AG08395 (cell line): Measurements from ENCODE around the gene TRMU.

ENCODE experiments used
- DNase-seq: peaks from one replicate; pipeline ENCODE4 v3.0.0; 2012; ENCODE audit warnings: mixed read lengths, low spot score

The TRMU gene

GRCh38 chr22:46335201-46336118 lies at the start of gene TRMU:
TSS of gene TRMU (plus strand) at chr22:46335714. CDS start at chr22:46335765, 51 bp downstream.
- DNase-seq, result peak; percentile 98

GRCh38 chr22:46286006-46286405 lies 49.5 kb upstream of the TRMU start:
- no peak for DNase-seq

DNA sequence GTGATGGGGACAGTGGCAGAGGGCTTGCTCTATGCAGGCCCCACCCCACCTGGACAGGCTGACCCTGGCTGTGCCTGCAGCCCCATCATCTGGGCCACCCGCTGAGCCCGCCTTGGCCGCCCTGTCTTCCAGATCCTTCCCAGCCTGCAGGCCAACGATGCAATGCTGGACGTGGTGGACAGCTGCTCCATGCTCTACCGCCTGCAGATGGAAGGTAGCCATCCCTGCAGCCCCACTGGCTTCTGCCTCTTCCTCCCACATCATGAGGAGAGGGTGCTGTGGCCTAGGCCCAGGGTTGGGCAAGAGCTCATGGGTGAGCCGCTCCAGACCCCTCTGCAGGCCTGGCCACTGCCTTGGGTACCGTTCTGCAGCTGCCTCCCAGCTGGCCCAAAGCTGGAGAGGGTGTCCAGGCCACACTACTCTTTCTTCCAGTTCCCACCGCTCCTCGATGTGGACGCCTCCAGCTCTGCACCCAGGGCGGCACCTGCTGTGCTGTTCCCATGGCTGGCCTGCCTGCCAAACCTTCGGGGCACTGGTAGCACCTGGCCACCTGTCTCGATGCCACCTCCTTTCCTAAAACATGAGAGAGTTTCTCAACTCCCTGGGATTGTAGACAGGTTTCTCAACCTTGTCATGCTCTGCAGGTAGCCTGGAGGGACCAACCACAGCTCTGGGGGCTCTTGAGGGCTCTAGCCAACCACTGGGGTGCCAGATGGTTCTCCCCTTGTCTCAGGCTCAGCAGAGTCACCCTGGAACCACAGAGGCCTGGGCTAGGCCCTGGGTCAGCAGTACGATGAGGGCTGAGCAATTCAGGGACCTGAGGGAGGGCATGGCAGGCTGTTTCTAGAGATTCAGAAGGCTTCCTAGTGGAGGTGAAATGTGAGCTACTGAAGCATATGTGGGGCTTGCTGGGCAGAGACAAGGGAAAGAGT lies 48.3 kb upstream of the TRMU start:
- no peak for DNase-seq

- no peak for DNase-seq
Observed at GRCh38 chr22:46287873-46288751, 47.4 kb upstream of the TRMU start.

DNA sequence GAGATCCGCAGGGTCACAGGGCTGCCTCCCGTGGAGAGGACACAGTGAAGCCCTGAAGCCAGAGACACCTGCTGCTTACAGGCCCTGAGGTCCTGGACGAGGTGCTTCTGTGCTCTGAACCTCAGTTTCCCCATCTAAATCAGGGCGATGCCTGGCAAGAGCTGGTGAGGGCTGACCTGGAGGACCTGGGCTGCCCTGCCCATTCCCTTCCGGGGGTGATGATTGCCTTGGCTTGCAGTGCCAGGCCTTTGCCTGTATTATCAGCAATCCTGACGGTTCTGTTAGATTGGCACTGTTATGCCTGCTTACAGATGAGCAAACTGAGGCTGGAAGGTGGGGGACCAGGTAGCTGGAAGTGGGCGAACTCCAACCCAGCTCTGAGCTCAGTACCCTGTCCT lies 46.7 kb upstream of the TRMU start:
- no peak for DNase-seq

- no peak for DNase-seq
Observed at GRCh38 chr22:46289244-46289891, 46.1 kb upstream of the TRMU start.

DNA sequence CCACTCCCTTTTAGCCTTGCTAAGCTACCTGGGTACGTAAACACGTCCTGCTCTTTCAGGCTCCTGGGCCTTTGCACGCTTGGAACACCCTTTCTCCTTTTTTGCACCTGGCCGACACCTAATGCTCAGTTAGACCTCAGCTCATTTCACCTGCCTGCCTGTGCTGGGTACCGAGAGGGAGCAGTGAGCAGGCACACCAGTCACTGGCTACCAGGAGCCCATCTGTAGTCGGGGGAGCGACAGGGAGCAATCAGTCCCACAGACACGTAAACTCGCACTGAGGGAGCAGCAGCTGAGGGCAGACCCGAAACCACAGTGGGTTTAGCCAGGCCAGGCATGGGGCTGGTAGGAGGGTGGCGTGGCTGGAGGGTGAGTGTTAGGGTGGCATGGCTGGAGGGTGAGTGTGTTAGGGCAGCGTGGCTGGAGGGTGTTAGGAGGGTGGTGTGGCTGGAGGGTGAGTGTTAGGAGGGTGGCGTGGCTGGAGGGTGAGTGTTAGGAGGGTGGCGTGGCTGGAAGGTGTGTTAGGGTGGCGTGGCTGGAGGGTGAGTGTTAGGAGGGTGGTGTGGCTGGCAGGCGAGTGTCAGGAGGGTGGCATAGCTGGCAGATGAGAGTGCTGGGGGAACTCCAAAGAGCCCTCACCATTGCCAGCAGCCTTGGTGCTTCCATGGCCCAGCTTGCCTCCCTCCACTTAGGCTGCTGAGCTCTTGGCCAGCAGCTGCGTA lies 45.2 kb upstream of the TRMU start:
- no peak for DNase-seq

DNA sequence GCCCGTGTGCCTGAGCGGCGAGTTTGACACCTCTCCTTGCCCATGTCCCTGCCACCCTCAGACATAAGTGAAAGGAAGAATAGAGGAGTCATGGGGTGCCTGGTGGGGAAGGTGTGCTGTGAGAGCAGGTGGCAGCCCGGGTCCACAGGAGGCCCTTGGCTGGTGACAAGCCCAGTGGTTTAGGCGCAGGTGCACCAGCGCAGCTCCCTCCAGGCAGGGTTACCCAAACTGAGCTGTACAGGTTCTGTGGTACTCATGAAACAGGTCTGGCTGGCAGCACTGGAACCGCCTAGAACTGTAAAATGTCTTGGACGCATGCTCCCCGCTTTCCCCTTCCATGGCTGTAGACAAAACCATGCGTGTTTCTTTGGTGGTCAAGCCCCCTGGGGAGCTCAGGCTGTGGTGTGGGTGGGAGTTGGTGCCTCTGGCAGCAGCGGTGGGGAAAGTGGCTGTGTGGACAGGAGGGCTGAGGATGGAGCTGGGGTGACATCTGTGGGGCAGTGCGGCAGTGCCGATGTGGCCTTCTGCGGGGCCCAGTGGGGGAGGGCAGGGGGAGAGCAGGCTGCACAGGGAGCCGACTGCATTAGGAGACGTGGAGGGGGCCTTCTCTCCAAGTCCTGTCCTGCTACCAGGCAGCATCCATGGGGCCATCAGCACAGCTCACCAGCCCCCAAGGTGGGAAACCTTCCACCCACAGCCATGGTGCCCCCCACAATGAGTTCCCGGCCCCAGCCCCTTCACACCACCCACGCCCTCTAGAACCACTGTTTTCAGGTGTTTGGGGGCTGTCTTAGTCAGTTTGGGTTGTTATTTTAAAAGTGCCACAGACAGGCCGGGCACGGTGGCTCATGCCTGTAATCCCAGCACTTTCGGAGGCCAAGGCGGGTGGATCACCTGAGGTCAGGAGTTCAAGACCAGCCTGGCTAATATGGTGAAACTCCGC lies 44.4 kb upstream of the TRMU start:
- no peak for DNase-seq

DNA sequence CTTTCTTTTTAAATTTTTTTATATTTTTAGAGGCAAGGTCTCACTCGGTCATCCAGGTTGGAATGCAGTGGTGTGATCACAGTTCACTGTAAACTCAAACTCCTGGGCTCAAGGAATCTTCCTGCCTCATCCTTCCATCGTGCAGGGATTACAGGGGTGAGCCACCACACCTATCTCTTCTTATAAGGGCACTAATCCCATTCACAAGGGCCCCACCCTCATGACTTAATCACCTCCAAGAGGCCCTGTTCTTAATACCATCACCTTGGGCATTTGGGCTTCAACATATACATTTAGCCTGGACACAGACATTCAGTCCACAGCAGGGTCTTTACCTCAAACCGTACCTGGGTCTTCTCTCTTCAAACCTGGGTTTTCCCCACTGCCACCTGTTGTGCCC lies 43.3 kb upstream of the TRMU start:
- DNase-seq, result no peak

- no peak for DNase-seq
Observed at GRCh38 chr22:46292732-46293131, 42.8 kb upstream of the TRMU start.

- DNase-seq, result peak; percentile 93
Observed at GRCh38 chr22:46293577-46294260, 41.8 kb upstream of the TRMU start.

DNA sequence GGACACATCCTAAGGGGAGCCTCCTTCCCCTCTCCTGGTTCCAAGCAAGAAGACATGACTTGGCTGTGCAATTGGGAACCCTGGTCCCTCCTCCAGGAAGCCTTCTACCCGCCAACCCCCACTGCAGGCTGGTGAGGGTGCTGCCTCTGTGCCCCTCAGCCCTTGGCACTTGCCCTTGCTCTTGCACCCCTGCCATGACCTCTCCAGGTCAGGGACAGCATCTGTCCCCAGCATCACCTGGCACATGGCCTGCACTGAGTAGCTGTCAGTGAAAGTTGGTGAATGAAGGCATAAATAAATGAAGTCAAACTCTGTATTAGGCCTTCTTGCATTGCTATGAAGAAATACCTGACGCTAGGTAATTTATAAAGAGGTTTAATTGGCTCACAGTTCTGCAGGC lies 40.7 kb upstream of the TRMU start:
- no peak for DNase-seq

DNA sequence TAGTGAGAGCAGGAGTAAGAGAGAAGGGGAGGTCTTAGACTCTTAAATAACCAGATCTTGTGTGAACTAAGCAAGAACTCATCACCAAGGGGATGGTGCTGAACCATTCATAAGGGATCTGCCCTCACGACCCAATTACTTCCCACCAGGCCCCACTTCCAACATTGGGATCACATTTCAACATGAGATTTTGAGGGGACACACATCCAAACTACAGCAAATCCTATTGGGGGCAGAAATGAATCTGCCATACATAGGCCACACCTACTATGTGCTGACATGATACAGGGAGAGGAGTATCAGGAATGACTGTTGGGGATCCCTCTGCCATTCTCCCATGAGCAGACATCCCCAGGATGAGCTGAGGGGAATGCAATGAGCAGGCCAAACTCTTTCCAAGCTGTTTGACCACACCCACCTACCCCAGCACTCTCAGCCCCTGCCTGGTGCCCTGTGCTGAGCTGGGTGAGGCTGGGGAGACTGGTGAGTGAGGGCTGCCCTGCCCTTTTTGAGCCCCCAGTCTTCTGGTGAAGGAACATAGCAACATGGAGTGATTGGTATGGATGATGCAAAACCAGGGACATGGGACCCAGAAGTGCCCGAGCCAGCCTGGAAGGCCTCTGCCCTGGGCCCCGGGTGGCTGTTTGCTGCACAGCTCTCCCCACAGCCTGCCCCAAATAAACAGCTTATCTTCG lies 40.1 kb upstream of the TRMU start:
- DNase-seq, result no peak

- peak; percentile 100 for DNase-seq
Observed at GRCh38 chr22:46296257-46297150, 39.0 kb upstream of the TRMU start, which contains the start of gene GTSE1. TSS of gene GTSE1 (plus strand) at chr22:46296870. CDS start at chr22:46297401, 531 bp downstream.

DNA sequence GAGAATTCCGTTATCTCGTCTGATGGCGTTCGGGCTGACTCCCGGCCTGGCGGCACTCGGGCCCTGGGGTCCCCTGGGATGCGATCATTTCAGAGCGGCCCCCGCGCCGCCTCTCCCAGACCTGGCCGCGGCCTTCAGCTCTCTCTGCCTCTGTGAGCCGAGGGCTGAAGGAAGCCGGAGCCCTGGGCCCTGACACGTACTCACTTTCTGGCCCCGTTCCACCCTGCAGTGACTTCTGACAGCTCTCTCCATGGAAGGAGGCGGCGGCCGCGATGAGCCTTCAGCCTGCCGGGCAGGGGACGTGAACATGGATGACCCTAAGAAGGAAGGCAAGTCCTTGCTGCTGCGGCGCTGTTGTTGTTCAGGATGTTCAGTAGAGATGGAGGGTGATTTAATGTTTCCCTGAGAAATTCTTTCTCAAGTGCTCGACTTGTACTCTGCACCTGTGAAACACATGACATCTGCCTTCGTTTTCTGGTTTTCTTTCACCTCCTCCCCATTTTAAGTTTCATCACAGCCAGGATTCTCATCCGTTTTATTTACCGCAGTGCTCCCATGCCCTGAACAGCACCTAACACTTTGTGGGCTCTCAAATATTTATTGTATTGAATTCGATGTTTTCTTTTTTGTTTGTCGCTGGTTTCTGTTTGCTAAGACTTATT lies 38.2 kb upstream of the TRMU start:
- DNase-seq, result peak; percentile 30

- DNase-seq, result no peak
Observed at GRCh38 chr22:46299101-46299500, 36.4 kb upstream of the TRMU start.

DNA sequence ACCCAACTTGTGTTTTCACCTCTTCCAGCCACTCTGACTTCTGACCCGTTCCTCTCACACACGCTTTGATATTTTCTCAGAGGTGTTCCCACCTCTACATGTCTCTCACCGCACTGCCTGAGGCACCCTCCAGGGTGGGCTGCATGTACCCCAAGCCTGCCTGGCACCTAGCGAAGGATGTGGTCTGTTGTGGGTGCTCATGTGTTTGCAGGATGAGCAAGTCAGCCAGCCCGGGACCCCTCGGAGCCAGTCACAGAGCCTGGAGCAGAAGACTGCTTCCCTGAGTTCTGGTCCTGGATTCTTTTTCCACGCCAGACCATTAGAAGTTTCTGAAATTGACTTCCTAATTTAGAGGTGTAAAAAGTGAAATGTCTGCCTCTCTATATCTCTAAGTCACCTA lies 35.0 kb upstream of the TRMU start:
- DNase-seq, result no peak
